Measurements from ENCODE around the gene VPS52.

- TF ChIP-seq CTCF (IDR thresholded peaks at IDR 0.05) (no peak), POLR2A (IDR thresholded peaks at IDR 0.05) (no peak)
These were observed 68.9 kb downstream of the VPS52 start for GRCh38 chr6:33202799-33203198.
